Right lobe of liver (tissue), 4 donors: ENCODE results near the gene ADA.

Experiments
- CTCF ChIP-seq, 4 donors: fragments of 200-600 bp in 3 of 4; fragments of 450-650 bp in 1 of 4; IDR thresholded peaks; one replicate each; pipeline versions ENCODE4 v1.5.1 to v1.8.0; 2016 to 2022; ENCODE audit warnings: antibody characterized with exemption in 4 of 4, mild to moderate bottlenecking in 2 of 4
- POLR2A ChIP-seq: fragments of 450-650 bp; IDR thresholded peaks from one replicate; pipeline ENCODE4 v1.6.1; 2017; ENCODE audit warnings: antibody characterized with exemption, mild to moderate bottlenecking
- donor health status: DM: no; HTN: no; CAD: no.
- donor health status: DM: no; HTN: no; CAD: no.
- donor health status: DM: no; HTN: yes; CAD: no.

GRCh38 chr20:44589537-44589936 lies 62.0 kb downstream of the ADA start:
- TF ChIP-seq CTCF (IDR thresholded peaks at IDR 0.05) (no peak), POLR2A (no peak)
